ENCODE data around the gene CHCHD4. TPM values are rescaled to one million over a fixed set of nuclear protein-coding genes. Genes with fewer than 3 reads are reported as not detected.

The CHCHD4 gene
- total RNA-seq, 1 experiment from 2014 or later = 13.8 TPM

DNA sequence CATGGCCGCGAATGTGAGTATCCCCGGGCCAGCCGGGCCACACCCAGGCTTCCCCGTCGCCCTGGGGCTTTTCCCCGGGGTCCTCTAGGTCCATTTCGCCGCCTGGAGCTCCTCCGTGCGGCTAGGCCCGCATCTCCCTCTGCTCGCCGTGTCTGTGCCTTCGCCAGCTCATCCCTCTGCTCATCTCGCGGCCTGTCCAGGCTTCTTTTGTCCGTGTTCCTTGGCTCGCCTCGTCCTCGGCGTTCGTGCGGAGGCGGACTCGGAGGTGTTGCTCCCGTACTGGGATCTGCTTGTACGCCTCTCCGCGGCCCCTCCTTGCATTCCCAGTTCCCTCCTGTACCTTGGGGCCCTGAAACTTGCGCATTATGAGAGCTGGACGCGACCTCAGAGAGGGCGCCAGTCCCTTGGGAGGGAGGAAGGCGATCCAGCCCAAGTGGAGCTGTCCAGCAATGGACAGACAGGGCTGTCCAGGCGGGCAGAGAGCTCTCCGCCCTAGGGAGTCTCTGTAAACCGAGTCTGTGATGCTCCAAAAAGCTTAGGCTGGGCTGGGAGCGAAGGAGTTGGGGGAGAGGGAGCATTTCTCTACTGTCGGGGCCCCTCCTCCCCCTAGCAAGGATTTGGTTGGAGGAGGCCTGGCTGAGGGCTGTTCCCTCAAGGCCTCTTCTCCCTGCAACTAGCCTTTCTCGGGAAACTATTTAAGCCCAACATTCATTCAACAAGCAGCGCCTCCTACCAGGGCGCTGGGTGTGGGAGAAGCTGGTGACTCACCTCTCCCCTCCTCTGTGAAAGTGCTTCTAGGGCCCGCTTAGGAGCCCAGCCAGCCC lies 735 bp upstream of the CHCHD4 start:
- Histone ChIP-seq H3K27ac (ENCODE audit: low read length) (peak overlapping the region; percentile 73), H3K36me3 (ENCODE audit: control insufficient read depth, insufficient read depth, low read length) (peaks cover 7% of the 10 kb centered on the region), H3K9me3 (ENCODE audit: control insufficient read depth, insufficient read depth, low read depth, low read length) (no peaks in the 10 kb centered on the region), H3K4me1 (ENCODE audit: control insufficient read depth, insufficient read depth, low read length) (peaks cover 15% of the 10 kb centered on the region), H3K27me3 (ENCODE audit: control insufficient read depth, insufficient read depth, low read length) (no peaks in the 10 kb centered on the region), H3K4me3 (ENCODE audit: low read depth in 2 of 2, low read length in 2 of 2) (peak overlapping the region; percentile 62 to 92)
- TF ChIP-seq TCF7L2 (IDR thresholded peaks at IDR 0.05; ENCODE audit: low read depth, low read length) (no peak), POLR2AphosphoS5 (IDR thresholded peaks at IDR 0.05; ENCODE audit: low read depth, low read length) (no peak), SIN3A (IDR thresholded peaks at IDR 0.05; ENCODE audit: borderline replicate concordance, insufficient read depth, low read depth, low read length) (0 out of 2 replicates have a peak, but pooled peaks have one; percentile 44)
- TF ChIP-seq, protein P1, sequence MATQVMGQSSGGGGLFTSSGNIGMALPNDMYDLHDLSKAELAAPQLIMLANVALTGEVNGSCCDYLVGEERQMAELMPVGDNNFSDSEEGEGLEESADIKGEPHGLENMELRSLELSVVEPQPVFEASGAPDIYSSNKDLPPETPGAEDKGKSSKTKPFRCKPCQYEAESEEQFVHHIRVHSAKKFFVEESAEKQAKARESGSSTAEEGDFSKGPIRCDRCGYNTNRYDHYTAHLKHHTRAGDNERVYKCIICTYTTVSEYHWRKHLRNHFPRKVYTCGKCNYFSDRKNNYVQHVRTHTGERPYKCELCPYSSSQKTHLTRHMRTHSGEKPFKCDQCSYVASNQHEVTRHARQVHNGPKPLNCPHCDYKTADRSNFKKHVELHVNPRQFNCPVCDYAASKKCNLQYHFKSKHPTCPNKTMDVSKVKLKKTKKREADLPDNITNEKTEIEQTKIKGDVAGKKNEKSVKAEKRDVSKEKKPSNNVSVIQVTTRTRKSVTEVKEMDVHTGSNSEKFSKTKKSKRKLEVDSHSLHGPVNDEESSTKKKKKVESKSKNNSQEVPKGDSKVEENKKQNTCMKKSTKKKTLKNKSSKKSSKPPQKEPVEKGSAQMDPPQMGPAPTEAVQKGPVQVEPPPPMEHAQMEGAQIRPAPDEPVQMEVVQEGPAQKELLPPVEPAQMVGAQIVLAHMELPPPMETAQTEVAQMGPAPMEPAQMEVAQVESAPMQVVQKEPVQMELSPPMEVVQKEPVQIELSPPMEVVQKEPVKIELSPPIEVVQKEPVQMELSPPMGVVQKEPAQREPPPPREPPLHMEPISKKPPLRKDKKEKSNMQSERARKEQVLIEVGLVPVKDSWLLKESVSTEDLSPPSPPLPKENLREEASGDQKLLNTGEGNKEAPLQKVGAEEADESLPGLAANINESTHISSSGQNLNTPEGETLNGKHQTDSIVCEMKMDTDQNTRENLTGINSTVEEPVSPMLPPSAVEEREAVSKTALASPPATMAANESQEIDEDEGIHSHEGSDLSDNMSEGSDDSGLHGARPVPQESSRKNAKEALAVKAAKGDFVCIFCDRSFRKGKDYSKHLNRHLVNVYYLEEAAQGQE (IDR thresholded peaks at IDR 0.05; ENCODE audit: insufficient read depth in 1 of 2, low read depth in 2 of 2, low read length in 1 of 2) = peak; percentile 89 to 94
- ChIA-PET POLR2A (no interaction called here), CTCF (interaction anchor here (0.7 kb wide), 2 partner anchors 229 to 233 kb away, joined by 4 to 6 read pairs; no protein-coding TSS in a partner anchor)
- DNase-seq (ENCODE audit: low read depth, low spot score) (no peak), ATAC-seq (peak; percentile 50)
- intact Hi-C loops (cut with micrococcal nuclease; ENCODE audit: unreplicated experiment) (no loop called here), in situ Hi-C loops (cut with HindIII; ENCODE audit: low pct_unique_long_range_greater_than_20kb, low sequenced_read_pairs) (no loop called here)
- BruUV-seq (replicated peaks) = no TSS peak

DNA sequence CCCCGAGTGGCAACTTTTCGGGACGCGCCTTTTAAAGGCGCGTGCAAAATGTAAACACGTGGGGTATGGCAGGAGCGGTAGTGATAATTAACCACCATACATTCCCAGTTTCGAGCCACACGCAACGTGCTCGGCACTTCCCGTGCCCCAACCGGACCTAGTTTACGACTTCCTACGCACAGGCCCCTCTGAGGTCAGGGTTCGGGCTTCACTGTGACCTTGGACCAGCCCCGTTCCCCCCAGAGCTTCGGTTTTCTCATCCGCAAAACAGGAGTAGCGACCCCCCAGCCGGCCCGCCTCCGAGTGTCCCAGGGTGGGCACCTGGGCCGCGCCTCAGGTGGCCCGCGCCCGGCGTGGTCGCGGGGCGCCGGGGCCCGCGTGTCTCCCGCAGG lies 451 bp downstream of the CHCHD4 start:
- peaks cover 15% of the 10 kb centered on the region for H3K4me1 ChIP-seq (ENCODE audit: control insufficient read depth, insufficient read depth, low read length)
- intact Hi-C loops (cut with micrococcal nuclease; ENCODE audit: unreplicated experiment) (no loop called here), in situ Hi-C loops (cut with HindIII; ENCODE audit: low pct_unique_long_range_greater_than_20kb, low sequenced_read_pairs) (no loop called here)
- no peaks in the 10 kb centered on the region for H3K9me3 ChIP-seq (ENCODE audit: control insufficient read depth, insufficient read depth, low read depth, low read length)
- no peaks in the 10 kb centered on the region for H3K27me3 ChIP-seq (ENCODE audit: control insufficient read depth, insufficient read depth, low read length)
- POLR2A ChIA-PET = interaction anchor here (0.8 kb wide), 1 partner anchor 54 kb away, joined by 4 read pairs; the partner anchor contains the start of genes LSM3 and XPC
- BruUV-seq (replicated peaks) = no TSS peak
- DNase-seq (ENCODE audit: low read depth, low spot score) (no peak), ATAC-seq (peak; percentile 66)
- CTCF ChIA-PET = no interaction called here
- peak overlapping the region; percentile 88 for H3K27ac ChIP-seq (ENCODE audit: low read length)
- peaks cover 4% of the 10 kb centered on the region for H3K36me3 ChIP-seq (ENCODE audit: control insufficient read depth, insufficient read depth, low read length)
- H3K4me3 ChIP-seq (ENCODE audit: low read depth in 2 of 2, low read length in 2 of 2) = peak overlapping the region; percentile 62 to 92
- TF ChIP-seq SIN3A (IDR thresholded peaks at IDR 0.05; ENCODE audit: borderline replicate concordance, insufficient read depth, low read depth, low read length) = no peak
- no peak for TF ChIP-seq TCF7L2 (IDR thresholded peaks at IDR 0.05; ENCODE audit: low read depth, low read length)
- TF ChIP-seq POLR2AphosphoS5 (IDR thresholded peaks at IDR 0.05; ENCODE audit: low read depth, low read length) = no peak
- TF ChIP-seq, protein P2, sequence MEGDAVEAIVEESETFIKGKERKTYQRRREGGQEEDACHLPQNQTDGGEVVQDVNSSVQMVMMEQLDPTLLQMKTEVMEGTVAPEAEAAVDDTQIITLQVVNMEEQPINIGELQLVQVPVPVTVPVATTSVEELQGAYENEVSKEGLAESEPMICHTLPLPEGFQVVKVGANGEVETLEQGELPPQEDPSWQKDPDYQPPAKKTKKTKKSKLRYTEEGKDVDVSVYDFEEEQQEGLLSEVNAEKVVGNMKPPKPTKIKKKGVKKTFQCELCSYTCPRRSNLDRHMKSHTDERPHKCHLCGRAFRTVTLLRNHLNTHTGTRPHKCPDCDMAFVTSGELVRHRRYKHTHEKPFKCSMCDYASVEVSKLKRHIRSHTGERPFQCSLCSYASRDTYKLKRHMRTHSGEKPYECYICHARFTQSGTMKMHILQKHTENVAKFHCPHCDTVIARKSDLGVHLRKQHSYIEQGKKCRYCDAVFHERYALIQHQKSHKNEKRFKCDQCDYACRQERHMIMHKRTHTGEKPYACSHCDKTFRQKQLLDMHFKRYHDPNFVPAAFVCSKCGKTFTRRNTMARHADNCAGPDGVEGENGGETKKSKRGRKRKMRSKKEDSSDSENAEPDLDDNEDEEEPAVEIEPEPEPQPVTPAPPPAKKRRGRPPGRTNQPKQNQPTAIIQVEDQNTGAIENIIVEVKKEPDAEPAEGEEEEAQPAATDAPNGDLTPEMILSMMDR (IDR thresholded peaks at IDR 0.05) = no peak
- TF ChIP-seq, protein P1 (IDR thresholded peaks at IDR 0.05; ENCODE audit: insufficient read depth in 1 of 2, low read depth in 2 of 2, low read length in 1 of 2) = no peak

Data from Panc1 (cell line).